ENCODE measurements around the gene ZBTB16.
"Not testable (repeated sequence)": the region's sequence is repeated elsewhere in the genome, so short reads cannot be mapped to it uniquely, and the experiment has no call there.

Gene ZBTB16

GRCh38 chr11:114044042-114044871, 15.3 kb upstream of the ZBTB16 start:
- no peak for DNase-seq

GRCh38 chr11:114047327-114047726, 12.2 kb upstream of the ZBTB16 start:
- DNase-seq, result no peak

- DNase-seq, result no peak
Measured at GRCh38 chr11:114049050-114049449, 10.5 kb upstream of the ZBTB16 start.

GRCh38 chr11:114049766-114050165, 9.7 kb upstream of the ZBTB16 start:
- DNase-seq, result not testable (repeated sequence)

DNA sequence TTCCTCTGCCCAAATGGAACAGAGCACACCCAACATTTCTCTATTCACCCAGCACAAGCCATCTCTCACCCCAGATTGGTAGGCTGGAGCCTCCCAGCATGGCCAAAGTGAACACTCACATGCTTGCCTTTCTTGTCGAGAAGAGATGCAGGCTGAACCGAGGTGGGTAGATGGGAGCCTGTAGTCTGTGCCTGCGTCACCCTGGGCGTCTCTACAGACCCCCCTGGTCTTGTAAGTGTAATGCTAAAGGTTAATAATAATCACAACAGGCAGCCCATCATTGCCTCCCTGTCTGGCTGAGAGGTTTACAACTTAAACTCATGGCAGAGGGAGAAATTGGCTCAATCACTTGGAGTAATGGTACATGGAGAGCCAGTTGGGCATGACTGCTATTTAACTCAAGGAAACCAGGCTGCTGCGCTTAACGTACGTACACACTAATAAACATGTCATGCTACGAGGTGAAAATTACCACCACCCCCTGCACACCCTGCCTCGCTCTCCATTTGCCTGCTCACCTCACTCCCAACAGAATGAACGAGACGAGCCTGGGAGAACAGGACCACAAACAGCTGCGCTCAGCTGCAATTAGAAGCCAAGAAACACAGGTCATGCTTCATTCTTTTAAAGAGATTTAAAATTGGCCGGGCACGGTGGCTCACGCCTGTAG, 9.1 kb upstream of the ZBTB16 start:
- DNase-seq, result no peak

- no peak for DNase-seq
Measured at GRCh38 chr11:114051558-114051957, 8.0 kb upstream of the ZBTB16 start.

DNA sequence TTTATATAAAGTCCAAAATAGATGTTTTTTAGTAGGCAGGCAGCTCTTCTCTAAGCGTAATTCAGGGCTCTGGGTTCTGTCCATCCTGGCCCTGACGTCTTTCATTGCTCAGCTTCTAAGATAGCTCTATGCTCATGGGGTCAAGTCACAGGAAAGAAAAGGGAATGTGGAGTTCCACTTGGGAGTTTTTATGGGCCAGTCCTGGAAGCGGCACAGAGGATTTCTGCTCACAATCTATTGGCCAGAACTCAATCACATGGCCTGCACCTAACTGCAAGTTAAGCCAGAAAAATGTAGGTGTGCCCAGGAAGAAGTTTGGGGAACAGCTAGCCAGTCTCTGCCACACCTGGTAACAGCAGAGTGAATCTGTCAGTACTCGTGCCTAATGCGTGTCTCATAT, 7.4 kb upstream of the ZBTB16 start:
- DNase-seq, result no peak

DNA sequence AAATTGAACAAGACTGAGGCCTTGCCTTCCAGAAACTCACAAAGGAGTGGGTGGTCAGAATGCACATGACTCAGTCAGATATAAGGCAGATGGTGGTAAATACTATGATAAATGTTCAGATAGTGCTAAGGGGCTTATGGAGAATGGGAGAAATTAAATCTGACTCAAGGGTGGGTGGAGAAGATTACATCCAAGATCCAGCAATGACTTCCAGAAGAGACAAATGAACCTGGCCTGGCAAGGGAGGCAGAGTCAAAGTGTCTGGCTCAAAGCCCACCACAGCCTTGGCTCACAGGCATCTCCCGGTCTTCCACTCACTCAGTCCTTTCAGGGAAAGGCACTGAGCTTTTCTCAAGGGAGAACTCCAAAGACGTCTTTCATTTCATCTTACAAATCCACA, 6.1 kb upstream of the ZBTB16 start:
- DNase-seq, result no peak

- DNase-seq, result no peak
Measured at GRCh38 chr11:114054806-114055205, 4.7 kb upstream of the ZBTB16 start.

GRCh38 chr11:114056409-114056808, 3.1 kb upstream of the ZBTB16 start:
- no peak for DNase-seq

- no peak for DNase-seq
Measured at GRCh38 chr11:114057147-114057546, 2.4 kb upstream of the ZBTB16 start.

DNA sequence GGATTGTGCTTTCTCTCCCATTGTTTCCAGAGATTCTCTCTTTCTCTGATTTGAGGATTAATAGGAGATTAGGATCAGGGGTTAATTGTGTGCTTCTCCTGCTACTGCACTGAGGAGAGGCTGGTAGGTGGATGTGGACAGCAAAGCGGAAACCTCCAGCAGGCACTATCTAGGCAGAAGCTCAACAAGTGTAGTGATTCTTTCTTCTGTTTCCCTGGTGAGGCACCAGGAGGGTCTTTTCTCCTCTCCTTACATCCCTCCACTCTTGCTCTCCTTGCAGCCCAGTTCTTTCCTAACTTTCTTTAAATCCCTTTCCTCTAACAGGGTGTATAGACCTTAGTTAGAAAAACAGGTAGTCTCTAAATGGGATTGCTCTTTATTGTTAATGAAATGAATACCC, 1.9 kb upstream of the ZBTB16 start:
- DNase-seq, result no peak

GRCh38 chr11:114058026-114058706, 1.3 kb upstream of the ZBTB16 start:
- DNase-seq, result no peak

DNA sequence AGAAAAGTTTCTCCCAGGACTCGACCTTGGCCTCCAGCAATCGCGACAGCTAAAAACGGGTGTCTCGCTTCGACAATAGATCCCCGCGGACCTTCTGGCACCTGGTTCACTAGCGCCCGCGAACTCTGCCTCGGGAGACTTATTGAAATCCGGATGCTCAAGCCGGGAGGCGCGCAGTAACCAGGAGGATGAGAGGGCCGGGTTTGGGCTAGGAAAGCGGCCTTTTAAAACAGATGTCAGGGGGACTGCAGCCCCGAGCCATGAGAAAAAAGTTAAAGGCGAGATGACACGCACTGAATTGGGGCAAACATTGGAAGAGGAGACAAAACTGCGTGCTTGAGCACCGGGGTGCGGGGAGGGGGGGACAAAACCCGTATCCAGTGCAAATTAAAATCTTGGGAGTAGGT, 637 bp upstream of the ZBTB16 start:
- no peak for DNase-seq

- DNase-seq, result no peak
Measured at GRCh38 chr11:114059984-114060391, 477 bp downstream of the ZBTB16 start.

DNA sequence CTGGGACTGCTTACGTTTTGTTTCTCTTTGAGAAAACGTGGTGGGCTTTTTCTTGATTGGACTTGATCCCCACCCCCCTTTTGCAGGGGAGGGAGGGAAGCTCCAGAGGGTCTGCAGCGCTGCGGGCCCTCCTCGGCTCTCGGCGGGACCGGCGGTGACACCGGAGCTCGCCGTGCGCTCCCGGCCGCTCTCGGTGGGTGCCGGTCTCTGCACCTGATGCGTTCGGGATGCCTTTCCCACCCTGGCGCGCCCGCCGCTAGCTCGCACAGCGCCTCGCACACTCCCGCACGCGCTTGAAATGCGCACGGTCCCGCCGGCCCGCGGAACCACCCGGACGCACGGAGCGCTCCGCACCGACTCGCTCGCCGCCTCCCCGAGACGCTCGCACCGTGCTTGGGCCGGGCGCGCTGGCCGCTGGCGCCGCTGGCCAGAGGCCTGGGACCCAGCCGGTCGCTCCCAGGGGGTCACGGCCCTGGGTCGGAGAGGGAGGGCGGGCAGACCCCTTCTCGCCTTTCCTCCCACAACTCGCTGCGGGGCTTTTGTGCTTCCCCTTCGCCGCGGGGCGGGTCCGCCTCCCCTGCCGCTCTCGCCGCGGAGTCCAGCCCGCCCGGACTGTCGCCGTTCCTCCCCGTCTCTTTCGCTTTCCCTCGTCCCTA, 1.0 kb downstream of the ZBTB16 start:
- DNase-seq, result no peak

DNA sequence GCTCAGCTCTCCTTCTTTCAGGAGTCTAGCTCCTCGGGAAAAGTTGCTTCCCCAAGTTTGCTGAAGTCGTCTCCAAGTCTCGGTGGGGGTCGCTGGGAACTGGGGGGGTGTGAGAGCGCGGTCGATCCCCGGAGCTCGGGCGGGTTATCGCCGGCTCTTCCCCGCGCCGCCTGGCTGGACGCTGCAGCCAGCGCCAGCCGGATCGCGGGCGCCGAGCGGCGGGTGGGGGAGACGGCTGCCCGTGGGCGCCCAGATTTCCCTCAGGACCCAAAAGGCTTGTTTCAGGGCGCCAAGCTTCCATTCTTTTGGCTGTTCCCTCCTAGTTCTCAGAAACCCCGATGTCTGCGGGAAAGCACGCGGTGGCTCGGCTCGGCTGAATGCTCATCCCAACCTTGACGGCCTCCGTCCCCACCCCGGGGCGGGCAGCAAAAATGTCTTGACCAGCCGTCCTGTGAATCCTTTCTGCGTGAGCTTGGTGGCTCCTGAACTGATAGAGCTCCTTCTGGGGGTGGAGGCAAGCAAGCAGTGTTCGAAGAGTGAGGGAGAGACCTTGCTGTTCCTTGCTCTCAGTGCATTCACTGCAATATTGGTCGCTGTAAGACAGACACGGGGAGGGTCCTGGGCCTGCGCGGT, 1.7 kb downstream of the ZBTB16 start:
- no peak for DNase-seq

- no peak for DNase-seq
Measured at GRCh38 chr11:114061681-114062049, 2.2 kb downstream of the ZBTB16 start.

DNA sequence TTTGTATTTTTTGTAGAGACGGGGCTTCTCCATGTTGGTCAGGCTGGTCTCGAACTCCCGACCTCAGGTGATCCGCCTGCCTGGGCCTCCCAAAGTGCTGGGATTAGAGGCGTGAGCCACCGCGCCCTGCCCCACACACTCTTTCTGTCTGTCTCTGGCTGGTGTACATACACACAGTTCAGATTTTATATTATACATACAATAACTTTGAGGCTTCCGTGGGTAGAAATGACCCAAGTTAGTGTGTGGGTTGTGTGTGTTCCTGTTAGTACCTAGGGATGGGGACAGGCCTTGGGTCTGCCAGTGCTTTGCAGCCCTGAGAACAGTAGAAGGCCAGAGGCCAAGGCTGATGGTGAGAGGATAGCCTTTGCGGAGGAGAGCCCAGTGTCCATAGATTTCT, 2.8 kb downstream of the ZBTB16 start:
- no peak for DNase-seq

GRCh38 chr11:114063149-114063828, 3.8 kb downstream of the ZBTB16 start:
- no peak for DNase-seq

GRCh38 chr11:114063829-114064201, 4.3 kb downstream of the ZBTB16 start:
- DNase-seq, result no peak

- no peak for DNase-seq
Measured at GRCh38 chr11:114064216-114064615, 4.7 kb downstream of the ZBTB16 start.

Data from fibroblast of skin of abdomen (primary cell).